GM12874 (cell line): ENCODE data around the gene PRSS12.

Experiments used
- CTCF ChIP-seq: IDR thresholded peaks from 2 replicates; pipeline ENCODE4 v1.5.1; 2011; ENCODE audit warnings: low read depth, mild to moderate bottlenecking, control low read depth, low read length, moderate library complexity; ENCODE audit not compliant: insufficient read depth

PRSS12 gene

GRCh38 chr4:118353534-118354030 is 779 bp upstream of the PRSS12 start:
- no peak for TF ChIP-seq CTCF

- TF ChIP-seq CTCF = no peak
Measured at GRCh38 chr4:118351851-118352827, 664 bp downstream of the PRSS12 start.

GRCh38 chr4:118350961-118351360 is 1.8 kb downstream of the PRSS12 start:
- TF ChIP-seq CTCF = no peak

- TF ChIP-seq CTCF = no peak
Measured at GRCh38 chr4:118348886-118349285, 3.9 kb downstream of the PRSS12 start.

- no peak for TF ChIP-seq CTCF
Measured at GRCh38 chr4:118346495-118346894, 6.3 kb downstream of the PRSS12 start.

- TF ChIP-seq CTCF = no peak
Measured at GRCh38 chr4:118345813-118346212, 7.0 kb downstream of the PRSS12 start.

GRCh38 chr4:118344801-118345200 is 8.0 kb downstream of the PRSS12 start:
- no peak for TF ChIP-seq CTCF
